NCI-H1105 treated with DMSO at 0.1 percent for 48 hours (cell line): ENCODE data around the gene DNASE1L3.
A peak's percentile ranks its signal among the peaks of the same experiment; 100 is the strongest.
"Not testable (repeated sequence)": the region's sequence is repeated elsewhere in the genome, so short reads cannot be mapped to it uniquely, and the experiment has no call there.

Experiments
- DNase-seq: peaks from one replicate; lab custom pipeline; 2025; lab: John Stamatoyannopoulos, UW

Gene DNASE1L3, protein sequence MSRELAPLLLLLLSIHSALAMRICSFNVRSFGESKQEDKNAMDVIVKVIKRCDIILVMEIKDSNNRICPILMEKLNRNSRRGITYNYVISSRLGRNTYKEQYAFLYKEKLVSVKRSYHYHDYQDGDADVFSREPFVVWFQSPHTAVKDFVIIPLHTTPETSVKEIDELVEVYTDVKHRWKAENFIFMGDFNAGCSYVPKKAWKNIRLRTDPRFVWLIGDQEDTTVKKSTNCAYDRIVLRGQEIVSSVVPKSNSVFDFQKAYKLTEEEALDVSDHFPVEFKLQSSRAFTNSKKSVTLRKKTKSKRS

DNA sequence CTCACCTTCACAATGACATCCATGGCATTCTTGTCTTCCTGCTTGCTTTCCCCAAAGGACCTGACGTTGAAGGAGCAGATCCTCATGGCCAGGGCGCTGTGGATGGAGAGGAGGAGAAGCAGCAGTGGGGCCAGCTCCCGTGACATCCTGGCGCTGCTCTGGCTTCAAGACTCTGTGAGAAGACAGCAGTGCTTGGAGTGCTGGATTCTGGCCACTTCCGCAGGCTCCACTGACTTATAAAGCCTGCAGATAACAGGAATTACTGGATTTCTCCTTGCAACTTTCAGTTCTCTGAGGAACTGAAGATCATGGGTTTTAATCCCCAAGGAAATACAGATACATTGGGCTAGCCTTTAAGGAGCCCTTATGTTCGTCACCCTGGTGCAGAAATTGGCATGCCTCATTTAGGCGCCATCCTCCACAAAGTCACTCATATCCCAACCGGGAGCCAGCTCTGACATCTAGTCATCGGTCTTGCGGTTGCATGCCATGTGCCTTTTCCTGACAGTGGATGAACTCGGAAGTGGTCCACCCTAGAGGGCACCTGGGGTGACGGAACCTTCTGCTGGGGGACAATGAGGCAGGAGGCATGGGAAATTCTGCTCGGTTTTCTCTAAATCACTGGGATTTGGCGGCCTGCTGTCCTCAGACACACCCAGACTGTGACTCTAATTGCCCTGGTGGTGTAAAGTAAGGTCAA is at the start of gene DNASE1L3:
DNASE1L3 (minus strand) TSS at position 212 of the 700 bp plus-strand sequence; CDS start at position 146, 66 bp downstream.
- no peak for DNase-seq

DNA sequence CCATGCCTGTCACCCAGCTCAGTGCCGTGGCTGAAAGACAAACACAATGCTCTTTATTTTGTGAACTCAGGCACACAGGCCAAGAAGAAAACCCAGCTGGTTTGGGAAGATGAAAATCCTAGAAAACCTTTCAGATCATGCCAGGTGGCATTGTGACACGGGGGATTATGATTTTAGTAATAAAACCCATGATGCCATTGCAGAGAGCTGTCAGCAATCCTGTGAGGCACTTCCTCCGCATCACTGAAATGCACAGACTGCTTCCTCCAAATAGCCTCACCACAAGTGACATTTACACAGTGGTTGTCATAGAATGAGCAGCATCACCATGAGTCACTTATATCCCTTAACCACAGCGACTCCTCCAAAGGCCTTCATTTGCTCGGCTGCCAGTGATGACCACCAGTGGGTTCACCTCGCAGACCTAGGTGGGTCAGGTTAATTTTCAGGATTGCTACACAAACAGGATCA is 49.5 kb upstream of the DNASE1L3 start:
- no peak for DNase-seq

DNA sequence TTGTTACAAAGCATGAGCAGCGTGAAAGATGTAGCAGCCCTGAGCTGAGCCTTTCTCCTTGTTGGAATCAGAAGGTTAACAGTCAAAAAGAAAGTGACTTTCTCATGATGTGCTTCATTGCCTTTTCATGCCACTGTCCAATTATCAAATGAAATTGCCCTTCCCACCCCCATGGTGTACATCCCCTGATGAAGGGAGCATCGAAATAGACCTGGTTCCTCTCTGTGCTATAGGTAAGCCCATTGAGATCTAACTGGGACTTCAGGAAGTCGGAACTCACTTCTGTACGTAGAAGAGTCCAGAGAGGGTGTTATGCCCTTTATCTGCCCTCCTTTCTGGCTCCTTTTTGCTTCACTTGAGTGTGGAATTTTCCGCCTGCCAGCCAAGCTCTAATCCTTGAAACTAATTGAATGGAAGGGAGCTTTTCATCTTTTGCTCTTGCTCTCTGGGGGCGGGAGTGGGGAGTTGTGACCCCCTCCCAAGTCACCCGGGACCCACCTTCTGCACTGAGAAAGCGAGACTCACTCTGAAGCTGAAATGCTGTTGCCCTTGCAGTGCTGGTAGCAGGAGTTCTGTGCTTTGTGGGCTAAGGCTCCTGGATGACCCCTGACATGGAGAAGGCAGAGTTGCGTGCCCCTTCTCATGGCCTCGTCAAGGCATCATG is 47.8 kb upstream of the DNASE1L3 start:
- no peak for DNase-seq

DNA sequence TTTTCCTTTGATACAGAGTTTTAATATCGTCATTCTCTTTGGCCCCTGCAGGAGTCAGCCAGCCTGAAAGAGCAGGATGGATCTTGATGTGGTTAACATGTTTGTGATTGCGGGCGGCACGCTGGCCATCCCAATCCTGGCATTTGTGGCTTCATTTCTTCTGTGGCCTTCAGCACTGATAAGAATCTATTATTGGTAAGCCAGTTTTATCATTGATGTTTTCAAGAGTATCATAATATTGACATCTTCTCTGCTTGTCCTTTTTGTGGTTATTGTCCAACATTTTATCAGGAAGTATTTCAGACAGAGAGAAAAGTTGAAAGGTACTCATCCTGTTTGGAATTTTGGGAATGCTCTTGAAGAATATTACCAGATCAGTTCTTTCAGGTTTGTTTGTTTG is 45.7 kb upstream of the DNASE1L3 start:
- no peak for DNase-seq

DNA sequence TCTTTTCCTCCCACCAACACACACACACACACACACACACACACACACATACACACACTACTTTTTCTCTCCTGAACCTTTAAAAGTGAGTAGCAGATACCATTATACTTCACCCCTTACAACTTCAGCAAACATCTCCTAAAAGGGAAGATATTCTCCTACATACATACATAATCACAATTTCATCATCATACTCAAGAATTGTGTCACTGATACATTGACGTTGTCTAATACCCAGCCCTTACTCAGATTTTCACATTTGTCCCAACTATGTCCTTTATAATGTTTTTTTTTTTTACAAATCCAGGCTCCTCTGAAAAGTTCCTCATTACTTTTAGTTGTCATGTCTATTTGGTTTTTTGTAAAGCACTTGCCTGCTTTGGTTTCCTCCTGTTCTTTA is 45.3 kb upstream of the DNASE1L3 start:
- no peak for DNase-seq

DNA sequence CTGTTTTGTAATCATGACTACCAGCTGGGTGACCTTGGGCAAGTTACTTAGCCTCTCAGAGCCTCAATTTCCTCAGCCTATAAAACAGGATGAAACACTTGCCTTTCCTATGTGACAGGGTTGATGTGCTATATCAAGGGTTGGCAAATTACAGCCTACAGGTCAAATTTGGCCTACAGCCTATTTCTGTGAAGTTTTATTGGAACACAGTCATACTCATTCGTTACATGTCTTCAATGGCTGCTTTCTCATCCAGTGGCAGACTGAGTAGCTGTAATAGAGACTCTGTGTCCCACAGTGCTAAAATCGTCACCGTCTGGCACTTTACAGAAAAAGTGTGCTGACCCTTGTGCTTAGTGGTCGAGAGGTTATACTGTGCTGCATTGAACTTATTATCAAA is 43.4 kb upstream of the DNASE1L3 start:
- no peak for DNase-seq

DNA sequence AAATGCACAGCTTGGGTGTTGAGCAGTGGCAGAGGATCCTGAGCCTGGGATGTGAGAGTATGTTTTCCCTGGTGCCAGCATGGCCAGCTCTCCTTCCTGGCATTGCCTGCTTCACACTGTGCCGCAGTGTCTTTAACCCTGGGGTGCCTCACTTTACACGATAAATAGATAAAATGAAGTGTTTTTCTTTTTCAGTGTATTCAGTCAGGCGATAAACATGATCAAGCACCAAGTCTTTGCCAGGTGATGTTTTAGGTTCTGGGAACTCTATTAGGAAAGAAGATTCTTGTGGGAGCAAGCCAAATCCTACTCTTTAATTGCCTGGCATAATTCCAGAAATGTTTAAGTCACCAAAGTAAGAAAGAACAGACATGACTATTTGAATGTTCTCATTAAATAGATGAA is 40.9 kb upstream of the DNASE1L3 start:
- peak; percentile 26 for DNase-seq

DNA sequence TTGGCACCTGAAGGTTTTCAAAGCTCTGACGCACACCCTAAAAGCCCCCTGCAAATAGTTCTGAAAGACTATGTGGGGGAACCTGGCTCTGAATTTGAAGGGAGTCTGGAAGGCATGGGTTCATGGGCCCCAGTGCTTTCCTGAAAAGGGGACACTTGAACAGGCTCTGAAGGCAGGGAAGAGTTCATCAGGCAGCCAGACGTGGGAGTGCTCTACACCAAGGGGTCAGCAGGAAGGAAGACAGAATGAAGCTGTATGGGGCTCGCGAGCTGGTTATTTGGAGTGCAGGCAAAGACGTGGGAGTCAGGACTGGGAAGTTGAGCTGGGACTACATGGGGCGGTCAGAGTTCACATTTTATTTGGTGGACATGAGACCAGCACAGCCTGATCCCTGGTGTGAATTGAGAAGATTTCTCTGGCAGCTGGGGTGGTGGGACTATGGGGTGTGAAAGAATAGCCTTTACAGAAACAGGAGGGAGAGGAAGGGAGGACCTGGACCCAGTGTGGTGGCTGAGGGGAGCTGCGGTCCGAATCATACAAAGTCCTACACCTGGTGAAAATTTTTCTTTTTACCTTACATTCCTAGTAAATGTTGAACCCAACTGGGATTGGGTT is 39.4 kb upstream of the DNASE1L3 start:
- no peak for DNase-seq

DNA sequence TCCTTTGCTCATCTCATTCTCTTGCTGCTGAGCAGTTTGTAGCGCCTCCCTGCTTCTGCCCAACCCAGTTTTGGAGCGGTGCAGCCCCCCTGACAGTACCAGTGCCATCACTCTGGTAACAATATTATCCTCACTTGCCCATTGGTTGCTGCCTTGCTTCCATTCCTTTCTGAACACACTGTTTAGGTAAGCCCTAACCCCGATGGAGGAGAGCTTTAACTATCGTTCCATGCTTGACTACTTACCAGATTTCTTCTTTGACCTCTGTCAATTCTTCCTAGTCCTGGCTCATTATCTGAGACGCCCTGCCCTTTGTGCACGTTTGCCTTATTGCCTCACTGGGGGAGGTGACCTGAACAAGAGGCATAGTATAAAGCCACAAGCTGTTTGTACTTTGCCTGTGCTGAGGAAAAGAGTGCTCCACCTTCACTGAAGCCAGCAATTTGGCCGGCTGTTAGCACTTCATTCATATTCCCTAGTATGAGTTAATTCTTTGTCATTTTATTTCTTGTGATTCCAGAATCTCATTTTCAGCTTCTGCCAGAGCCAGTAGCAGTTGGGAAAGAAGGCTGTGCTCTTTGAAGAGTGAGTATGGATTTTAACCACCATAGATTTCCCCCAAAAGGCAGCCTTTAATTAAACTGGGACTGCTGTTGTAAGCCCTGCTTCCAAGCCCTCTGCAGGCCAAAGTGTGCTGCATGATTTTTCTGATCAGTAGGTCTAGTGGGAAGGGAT is 38.8 kb upstream of the DNASE1L3 start:
- DNase-seq: no peak

DNA sequence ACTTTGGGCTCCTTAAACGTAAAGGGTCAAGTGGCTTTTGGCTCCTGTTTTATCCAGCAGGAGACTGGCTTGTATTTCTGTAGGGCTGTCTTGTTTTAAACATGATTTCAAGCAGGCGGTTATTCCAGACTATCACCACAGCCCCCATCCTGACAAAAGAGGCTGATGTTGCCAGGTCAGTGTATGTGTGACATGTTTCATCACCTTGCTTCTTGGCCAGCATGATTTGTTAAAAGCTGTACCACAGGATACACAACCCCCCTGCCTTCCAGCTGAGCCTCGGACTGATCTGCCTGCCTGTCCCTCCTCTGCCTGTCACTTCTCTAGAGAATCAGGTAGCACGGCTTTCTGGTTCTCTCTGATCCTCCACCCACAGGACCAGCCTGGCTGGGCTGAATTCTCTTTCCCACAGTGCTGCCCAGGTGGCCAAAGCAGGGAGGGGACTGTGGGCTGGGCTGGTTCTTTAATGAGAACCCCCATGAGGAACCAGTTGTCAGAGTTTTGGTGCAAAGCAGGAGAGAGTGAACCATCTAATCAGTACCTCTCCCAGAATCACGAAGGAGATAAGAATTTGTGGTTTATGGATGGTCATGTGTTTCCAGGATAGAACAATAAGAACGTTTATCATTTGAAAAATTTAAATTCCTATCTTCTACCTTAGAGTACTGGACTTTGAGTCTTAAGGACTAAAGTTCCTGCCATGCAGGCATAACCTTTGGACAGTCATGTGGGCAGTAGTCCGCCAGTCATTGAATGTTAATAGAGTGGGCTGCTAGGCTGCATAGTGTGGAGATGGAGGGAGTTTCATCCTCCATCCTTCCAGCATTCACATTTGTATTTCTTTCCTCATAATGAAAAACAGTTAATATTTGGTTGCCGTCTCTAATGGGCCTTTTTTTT is 35.6 kb upstream of the DNASE1L3 start:
- DNase-seq: no peak

DNA sequence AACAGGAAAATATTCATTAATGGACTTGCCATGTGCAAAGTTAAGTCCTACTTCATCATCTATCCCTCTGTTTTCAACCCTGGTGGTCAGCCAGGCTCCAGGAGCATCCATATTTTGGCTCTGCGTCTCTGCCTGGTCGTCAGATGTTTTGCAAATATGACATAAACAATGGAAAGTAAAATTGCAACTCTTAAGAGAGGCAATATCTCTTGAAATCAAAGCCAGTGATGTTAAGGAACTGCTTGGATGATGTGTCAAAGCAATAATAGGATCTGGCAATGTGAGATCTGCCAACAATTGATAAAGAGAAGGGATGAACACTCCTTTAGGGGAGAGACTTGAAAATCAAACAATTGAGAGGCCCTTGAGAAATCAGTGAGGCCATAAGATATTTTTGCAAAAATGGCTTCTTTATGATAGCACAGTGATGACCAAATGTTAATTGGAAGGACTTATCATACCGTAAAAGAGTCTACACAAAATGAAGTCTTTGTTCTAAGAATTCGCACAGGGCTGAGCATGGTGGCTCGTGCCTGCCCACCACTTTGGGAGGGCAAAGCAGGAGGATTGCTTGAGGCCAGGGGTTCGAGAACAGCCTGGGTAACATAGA is 33.3 kb upstream of the DNASE1L3 start:
- DNase-seq: no peak

DNA sequence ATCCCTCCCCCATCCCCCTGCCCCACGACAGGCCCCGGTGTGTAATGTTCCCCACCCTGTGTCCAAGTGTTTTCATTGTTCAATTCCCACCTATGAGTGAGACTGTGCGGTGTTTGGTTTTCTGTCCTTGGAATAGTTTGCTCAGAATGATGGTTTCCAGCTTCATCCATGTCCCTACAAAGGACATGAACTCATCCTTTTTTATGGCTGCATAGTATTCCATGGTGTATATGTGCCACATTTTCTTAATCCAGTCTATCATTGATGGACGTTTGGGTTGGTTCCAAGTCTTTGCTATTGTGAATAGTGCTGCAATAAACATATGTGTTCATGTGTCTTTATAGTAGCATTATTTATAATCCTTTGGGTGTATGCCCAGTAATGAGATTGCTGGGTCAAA is 32.1 kb upstream of the DNASE1L3 start:
- DNase-seq: not testable (repeated sequence)

DNA sequence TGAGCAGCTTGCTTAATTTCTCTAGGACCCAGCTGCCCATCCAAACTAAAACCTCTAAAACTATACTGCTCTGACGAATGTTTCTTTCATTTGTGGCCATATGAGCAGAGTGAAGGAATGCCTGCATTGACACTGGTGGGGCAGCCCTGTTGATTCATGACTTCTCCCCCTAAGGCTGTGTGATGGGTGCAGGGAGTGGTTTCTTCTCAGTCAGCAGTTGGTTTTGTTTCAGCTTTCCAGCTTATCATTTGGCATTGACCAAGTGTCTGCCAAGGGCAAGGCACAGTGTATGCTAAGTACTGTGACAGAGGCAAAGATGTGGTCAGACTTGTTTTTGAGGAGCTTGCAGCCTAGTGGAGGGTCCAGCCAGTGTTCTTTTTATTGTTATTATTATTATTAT is 31.6 kb upstream of the DNASE1L3 start:
- DNase-seq: no peak

DNA sequence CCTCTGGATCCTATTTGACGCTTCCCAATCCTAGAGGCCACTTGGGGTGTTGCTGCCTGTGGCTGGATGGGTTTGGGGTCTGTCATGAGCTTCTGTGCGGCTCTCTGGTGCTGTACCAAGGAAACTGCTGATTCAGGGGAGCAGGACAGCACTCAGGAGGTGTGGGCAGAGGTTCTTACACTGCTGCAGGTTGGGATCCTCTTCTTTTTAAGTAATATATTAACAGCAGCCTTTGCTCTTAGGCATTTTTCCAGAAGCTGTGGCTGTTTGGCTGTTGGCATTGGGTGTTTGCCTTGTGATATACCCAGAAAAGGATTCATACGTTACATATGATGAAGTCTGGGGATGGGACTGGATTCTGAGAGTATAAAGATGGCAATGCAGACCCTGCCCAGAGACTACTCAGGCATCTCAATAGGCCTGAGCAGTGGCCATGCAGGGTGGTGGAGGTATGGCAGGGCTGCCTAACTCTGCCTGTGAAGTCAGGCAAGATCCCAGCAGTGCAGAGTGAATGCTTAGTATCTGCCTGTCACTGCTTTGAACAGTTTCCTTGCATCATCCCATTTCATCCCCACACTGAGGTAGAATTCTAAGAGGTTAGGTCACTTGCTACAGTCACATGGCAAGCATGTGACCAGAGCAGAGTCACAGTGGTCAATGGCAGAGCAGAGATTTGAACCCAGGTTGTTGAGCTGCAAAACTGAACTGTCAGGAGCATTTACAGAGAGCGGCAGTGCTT is 30.7 kb upstream of the DNASE1L3 start:
- DNase-seq: no peak

DNA sequence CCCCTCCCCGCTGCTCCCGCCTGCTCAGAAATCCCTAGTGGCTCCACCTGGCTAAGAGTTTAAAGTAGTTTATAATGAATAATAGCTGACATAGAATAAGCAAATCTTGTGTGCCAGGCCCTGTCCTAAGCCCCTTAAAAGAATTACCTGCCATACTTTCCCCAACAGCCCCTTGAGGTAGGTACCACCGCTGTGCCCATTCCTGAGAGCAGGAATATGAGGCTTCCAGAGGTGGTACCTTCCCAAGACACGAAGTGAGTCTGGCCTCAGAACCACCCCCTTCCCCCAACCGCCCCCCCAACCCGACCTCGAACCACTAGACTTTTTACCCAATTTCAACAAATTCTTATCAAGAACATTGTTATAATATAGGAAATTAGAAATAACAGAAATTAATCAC is 28.1 kb upstream of the DNASE1L3 start:
- DNase-seq: no peak

DNA sequence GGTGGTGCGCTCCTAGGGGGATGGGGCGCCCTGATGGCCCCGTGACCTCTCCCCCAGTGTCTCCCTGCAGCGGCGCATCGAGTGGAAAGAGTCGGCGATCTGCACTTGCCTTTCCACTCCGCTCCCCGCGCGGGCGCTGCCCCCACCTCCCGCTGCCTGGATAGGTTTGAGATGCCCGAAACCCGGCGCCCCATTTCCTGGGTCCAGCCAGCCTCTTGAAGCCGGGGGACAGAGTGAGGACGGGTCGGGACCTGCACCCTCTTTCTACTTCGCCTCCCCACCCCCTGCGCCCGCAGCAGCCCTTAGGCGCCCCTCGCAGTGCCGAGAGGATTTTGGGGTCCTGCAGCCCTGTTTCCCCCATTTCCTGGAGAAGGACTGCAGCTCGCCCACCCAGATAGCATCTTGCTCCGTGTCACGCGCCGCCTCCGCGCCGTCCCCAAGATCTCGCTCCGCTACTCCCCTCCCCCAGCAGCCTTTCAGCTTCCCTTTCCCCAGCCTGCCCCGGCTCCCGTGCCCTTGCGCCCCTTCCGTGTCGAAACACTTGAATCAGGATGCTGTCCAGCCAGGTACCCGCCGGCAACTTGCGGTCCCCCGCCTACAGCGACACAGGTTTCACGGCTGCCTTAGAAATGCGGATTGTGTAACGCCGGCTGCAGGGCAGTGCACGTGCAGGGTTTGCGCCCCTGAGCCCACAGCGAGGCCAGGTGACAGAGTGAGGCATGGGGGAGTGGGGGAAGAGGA is 27.3 kb upstream of the DNASE1L3 start:
- peak; percentile 32 for DNase-seq

DNA sequence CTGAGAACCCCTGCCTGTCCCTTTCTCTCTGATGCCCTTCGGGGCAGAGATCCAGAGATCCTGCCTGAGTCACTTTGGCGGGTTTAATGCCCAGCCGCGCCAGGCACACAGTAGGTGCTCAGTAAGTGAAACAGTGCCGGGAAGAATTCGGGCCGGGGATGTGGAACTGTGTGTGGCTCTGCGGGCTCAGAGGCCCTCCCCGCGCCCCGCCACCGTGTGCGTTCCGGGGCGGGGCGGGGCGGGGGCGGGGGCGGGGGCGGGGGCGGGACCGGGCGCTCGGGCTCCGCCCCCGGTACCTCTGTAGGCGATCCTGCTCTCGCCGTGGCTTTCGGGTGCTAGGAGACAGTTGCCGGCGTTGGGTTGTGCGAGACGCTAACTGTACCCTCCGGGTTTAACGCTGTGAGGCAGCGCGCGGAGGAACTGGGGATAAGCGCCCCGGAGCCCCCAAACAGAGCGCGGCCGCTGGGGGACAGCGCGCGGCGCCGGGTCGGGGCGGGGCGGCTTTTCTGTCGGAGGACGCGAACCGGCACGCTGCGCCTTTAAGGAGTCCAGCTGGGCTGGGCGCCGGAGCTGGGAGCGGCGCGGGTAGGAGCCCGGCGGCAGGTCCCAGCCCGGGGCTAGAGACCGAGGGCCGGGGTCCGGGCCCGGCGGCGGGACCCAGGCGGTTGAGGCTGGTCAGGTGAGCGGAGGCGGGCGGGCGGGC is 26.6 kb upstream of the DNASE1L3 start, which contains the start of gene ABHD6:
ABHD6 (plus strand) TSS at position 555 of the 703 bp plus-strand sequence. CDS start 18,795 bp downstream, outside the sequence.
- DNase-seq: peak; percentile 41
